Subcutaneous adipose tissue (tissue), 4 donors: ENCODE data around the gene ADAMTS17. TPM values are rescaled to one million over a fixed set of nuclear protein-coding genes. Genes with fewer than 3 reads are reported as not detected.

Experiments
- total RNA-seq, 4 donors: library from RNA; depleted of rRNA; stranded (reverse); fragments of >200 nt; gene quantifications; one replicate each; pipeline ENCODE4 v1.1.0, GENCODE V29; 2016
- TF ChIP-seq, protein P1 (sequence below): fragments of 450-650 bp; IDR thresholded peaks from one replicate; pipeline ENCODE4 v1.5.1; 2016; ENCODE audit warnings: low read depth, mild to moderate bottlenecking, control low read depth, antibody characterized with exemption, moderate library complexity

Gene ADAMTS17
- total RNA-seq, 4 donors from 2014 or later, result 0.49 to 5.3 (median 2.5) TPM

DNA sequence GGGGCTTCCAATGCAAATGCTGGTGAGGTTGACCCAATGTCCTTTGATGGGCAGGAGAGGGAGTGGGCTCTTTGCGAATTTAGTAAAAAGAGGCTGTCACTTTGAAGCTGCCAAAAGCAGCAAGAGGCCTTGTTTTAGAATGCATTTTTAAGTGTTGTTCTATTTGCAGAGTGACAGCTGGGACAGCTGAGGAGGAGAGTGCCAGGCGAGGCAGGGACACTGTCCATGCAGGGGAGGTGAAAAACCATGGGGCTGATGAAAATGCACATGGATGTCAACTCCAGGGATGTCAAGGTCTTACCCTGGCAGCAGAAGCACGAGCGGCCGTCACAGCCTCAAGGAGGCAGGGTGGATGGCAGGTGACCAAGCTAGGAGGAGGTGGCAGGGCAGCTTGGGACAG is 279.8 kb downstream of the ADAMTS17 start:
- TF ChIP-seq, protein P1, sequence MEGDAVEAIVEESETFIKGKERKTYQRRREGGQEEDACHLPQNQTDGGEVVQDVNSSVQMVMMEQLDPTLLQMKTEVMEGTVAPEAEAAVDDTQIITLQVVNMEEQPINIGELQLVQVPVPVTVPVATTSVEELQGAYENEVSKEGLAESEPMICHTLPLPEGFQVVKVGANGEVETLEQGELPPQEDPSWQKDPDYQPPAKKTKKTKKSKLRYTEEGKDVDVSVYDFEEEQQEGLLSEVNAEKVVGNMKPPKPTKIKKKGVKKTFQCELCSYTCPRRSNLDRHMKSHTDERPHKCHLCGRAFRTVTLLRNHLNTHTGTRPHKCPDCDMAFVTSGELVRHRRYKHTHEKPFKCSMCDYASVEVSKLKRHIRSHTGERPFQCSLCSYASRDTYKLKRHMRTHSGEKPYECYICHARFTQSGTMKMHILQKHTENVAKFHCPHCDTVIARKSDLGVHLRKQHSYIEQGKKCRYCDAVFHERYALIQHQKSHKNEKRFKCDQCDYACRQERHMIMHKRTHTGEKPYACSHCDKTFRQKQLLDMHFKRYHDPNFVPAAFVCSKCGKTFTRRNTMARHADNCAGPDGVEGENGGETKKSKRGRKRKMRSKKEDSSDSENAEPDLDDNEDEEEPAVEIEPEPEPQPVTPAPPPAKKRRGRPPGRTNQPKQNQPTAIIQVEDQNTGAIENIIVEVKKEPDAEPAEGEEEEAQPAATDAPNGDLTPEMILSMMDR, result no peak

GRCh38 chr15:100060276-100060926 is 281.4 kb downstream of the ADAMTS17 start:
- TF ChIP-seq, protein P1, result no peak

- TF ChIP-seq, protein P1, result no peak
Measured at GRCh38 chr15:100059521-100059920, 282.3 kb downstream of the ADAMTS17 start.

GRCh38 chr15:100059094-100059493 is 282.7 kb downstream of the ADAMTS17 start:
- TF ChIP-seq, protein P1, result no peak

DNA sequence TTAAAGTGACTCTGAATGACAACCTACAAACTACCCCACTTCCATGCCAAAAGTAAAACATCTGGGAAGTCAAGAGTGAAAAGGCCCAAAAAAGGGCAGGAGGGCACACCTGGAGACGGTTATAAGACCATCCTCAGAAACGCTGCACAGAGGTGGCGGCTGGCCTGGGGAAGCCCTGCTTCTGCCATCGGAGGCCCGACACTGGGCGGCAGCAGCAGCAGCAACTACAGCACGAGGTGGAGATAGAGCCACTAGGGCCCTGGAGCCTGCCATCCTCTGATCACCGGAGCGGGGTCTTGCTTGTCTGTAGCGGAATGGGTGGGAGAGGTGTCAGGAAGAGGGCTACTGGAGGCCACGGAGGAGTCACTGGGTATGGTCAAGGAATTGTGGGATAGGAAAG is 283.3 kb downstream of the ADAMTS17 start:
- TF ChIP-seq, protein P1, result no peak

DNA sequence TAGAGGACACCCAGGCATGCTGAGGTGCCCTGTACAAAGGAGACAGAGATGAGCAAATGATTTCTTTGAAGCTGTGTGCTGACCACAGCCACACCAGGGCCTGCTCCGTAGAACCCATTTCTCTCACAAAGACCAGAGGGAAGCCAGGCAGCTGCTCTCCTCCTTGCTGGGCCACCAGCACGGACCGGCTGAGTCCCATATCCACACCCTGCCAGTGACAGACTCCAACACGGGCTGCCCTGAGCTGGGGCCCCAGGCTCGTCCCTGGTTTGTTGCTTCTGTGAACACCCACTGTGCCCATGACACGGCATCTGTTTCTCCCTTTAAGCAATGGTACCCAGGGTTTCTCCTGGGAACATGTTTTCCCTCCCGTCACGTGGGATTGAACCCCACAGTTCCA is 284.5 kb downstream of the ADAMTS17 start:
- TF ChIP-seq, protein P1, result no peak

GRCh38 chr15:100056411-100057072 is 285.2 kb downstream of the ADAMTS17 start:
- TF ChIP-seq, protein P1, result no peak
